GM21786 (cell line): ENCODE data around the gene SLC44A3.
"Not testable (repeated sequence)": the region's sequence is repeated elsewhere in the genome, so short reads cannot be mapped to it uniquely, and the experiment has no call there.

ENCODE experiments used
- ATAC-seq: cut with Tn5 transposase; IDR thresholded peaks from one replicate; pipeline ENCODE4 v1.9.1; 2021; ENCODE audit not compliant: unreplicated experiment

Gene SLC44A3

GRCh38 chr1:94832931-94833585 lies 12.9 kb downstream of the SLC44A3 start:
- ATAC-seq: no peak

- ATAC-seq: no peak
These were observed 16.7 kb downstream of the SLC44A3 start for GRCh38 chr1:94836891-94837290.

- ATAC-seq: not testable (repeated sequence)
These were observed 20.2 kb downstream of the SLC44A3 start for GRCh38 chr1:94840381-94840780.

- no peak for ATAC-seq
These were observed 20.7 kb downstream of the SLC44A3 start for GRCh38 chr1:94840808-94841207.

GRCh38 chr1:94843430-94843829 lies 23.3 kb downstream of the SLC44A3 start:
- no peak for ATAC-seq

GRCh38 chr1:94843846-94844245 lies 23.7 kb downstream of the SLC44A3 start:
- no peak for ATAC-seq

- no peak for ATAC-seq
These were observed 26.2 kb downstream of the SLC44A3 start for GRCh38 chr1:94846308-94846707.

- no peak for ATAC-seq
These were observed 31.4 kb downstream of the SLC44A3 start for GRCh38 chr1:94851571-94851970.

GRCh38 chr1:94852788-94853187 lies 32.6 kb downstream of the SLC44A3 start:
- ATAC-seq: no peak

- ATAC-seq: peak; percentile 95
These were observed 34.5 kb downstream of the SLC44A3 start for GRCh38 chr1:94854458-94855306.

GRCh38 chr1:94855307-94855700 lies 35.1 kb downstream of the SLC44A3 start:
- ATAC-seq: no peak

GRCh38 chr1:94856004-94856403 lies 35.8 kb downstream of the SLC44A3 start:
- ATAC-seq: no peak

GRCh38 chr1:94856868-94857267 lies 36.7 kb downstream of the SLC44A3 start:
- ATAC-seq: no peak

- no peak for ATAC-seq
These were observed 38.1 kb downstream of the SLC44A3 start for GRCh38 chr1:94858276-94858675.

GRCh38 chr1:94859174-94859573 lies 39.0 kb downstream of the SLC44A3 start:
- ATAC-seq: no peak

- no peak for ATAC-seq
These were observed 42.6 kb downstream of the SLC44A3 start for GRCh38 chr1:94862718-94863117.

- no peak for ATAC-seq
These were observed 43.2 kb downstream of the SLC44A3 start for GRCh38 chr1:94863297-94863911.

- ATAC-seq: no peak
These were observed 43.8 kb downstream of the SLC44A3 start for GRCh38 chr1:94863919-94864318.

- ATAC-seq: no peak
These were observed 44.7 kb downstream of the SLC44A3 start for GRCh38 chr1:94864821-94865220.

- ATAC-seq: no peak
These were observed 45.2 kb downstream of the SLC44A3 start for GRCh38 chr1:94865360-94865759.

- ATAC-seq: no peak
These were observed 46.1 kb downstream of the SLC44A3 start for GRCh38 chr1:94866164-94866807.
